Mesenchymal stem cell (in vitro differentiated cells and primary cell): ENCODE results near the gene PTPRS.
A peak's percentile ranks its signal among the peaks of the same experiment; 100 is the strongest.

Experiments used
- DNase-seq: peaks from one replicate; pipeline ENCODE4 v3.0.0-alpha.2; 2013
- H2AFZ ChIP-seq: one replicate; pipeline ENCODE4 v1.6.1; 2013; ENCODE audit warnings: low read depth, mild to moderate bottlenecking, control low read depth, inconsistent platforms, low read length, moderate library complexity
- H2AK5ac ChIP-seq: 2 replicates; pipeline ENCODE4 v1.6.1; 2013; ENCODE audit warnings: low read length, moderate library complexity, mild to moderate bottlenecking, inconsistent platforms; ENCODE audit not compliant: severe bottlenecking
- H2BK120ac ChIP-seq: one replicate; pipeline ENCODE4 v1.6.1; 2013; ENCODE audit warnings: low read depth, mild to moderate bottlenecking, inconsistent platforms, low read length, moderate library complexity
- H2BK12ac ChIP-seq, 2 experiments: one replicate each; pipeline ENCODE4 v1.6.1; 2013; ENCODE audit warnings: inconsistent platforms in 2 of 2, low read length in 2 of 2, mild to moderate bottlenecking in 2 of 2, moderate library complexity in 2 of 2, control low read depth in 1 of 2
- H2BK15ac ChIP-seq: one replicate; pipeline ENCODE4 v1.6.1; 2013; ENCODE audit warnings: mild to moderate bottlenecking, low read depth, inconsistent platforms; ENCODE audit not compliant: poor library complexity, severe bottlenecking
- H2BK5ac ChIP-seq: 2 replicates; pipeline ENCODE4 v1.6.1; 2013; ENCODE audit warnings: low read depth, mild to moderate bottlenecking, low read length, control low read depth, inconsistent platforms; ENCODE audit not compliant: poor library complexity, severe bottlenecking
- H3K14ac ChIP-seq, 2 experiments: one replicate each; pipeline ENCODE4 v1.6.1; 2013; ENCODE audit warnings: inconsistent platforms in 2 of 2, low read length in 2 of 2, control low read depth in 1 of 2, mild to moderate bottlenecking in 1 of 2, moderate library complexity in 1 of 2
- H3K18ac ChIP-seq, 2 experiments: one replicate each; pipeline ENCODE4 v1.6.1; 2013; ENCODE audit warnings: inconsistent platforms in 2 of 2, low read length in 2 of 2, control low read depth in 1 of 2, low read depth in 1 of 2, mild to moderate bottlenecking in 1 of 2
- H3K23ac ChIP-seq, 2 experiments: one replicate each; pipeline ENCODE4 v1.6.1; 2013; ENCODE audit warnings: inconsistent platforms in 2 of 2, low read length in 2 of 2, mild to moderate bottlenecking in 2 of 2, moderate library complexity in 2 of 2, control low read depth in 1 of 2
- H3K27ac ChIP-seq: 2 replicates; pipeline ENCODE4 v1.5.1; 2013; ENCODE audit warnings: mild to moderate bottlenecking, moderate library complexity, low read length, control low read depth, inconsistent platforms; ENCODE audit not compliant: poor library complexity, severe bottlenecking
- H3K27me3 ChIP-seq, 2 experiments: 2 replicates each; pipeline versions ENCODE4 v1.6.1 to v1.7.0; 2013; ENCODE audit warnings: low read length in 2 of 2, mild to moderate bottlenecking in 2 of 2, moderate library complexity in 2 of 2, control low read depth in 1 of 2, inconsistent platforms in 1 of 2; ENCODE audit not compliant: control insufficient read depth in 1 of 2, insufficient read depth in 1 of 2
- H3K36me3 ChIP-seq, 2 experiments: 2 replicates each; pipeline versions ENCODE4 v1.6.1 to v1.7.0; 2013; ENCODE audit warnings: low read length in 2 of 2, control low read depth in 1 of 2, inconsistent platforms in 1 of 2, low read depth in 1 of 2, mild to moderate bottlenecking in 1 of 2; ENCODE audit not compliant: insufficient read depth in 2 of 2, control insufficient read depth in 1 of 2
- H3K4ac ChIP-seq, 2 experiments: one replicate each; pipeline ENCODE4 v1.6.1; 2013; ENCODE audit warnings: inconsistent platforms in 2 of 2, low read length in 2 of 2, mild to moderate bottlenecking in 2 of 2, moderate library complexity in 2 of 2, control low read depth in 1 of 2, low read depth in 1 of 2
- H3K4me1 ChIP-seq: 2 replicates; pipeline ENCODE4 v1.6.1; 2013; ENCODE audit warnings: low read depth, low read length, control low read depth; ENCODE audit not compliant: control insufficient read depth, insufficient read depth
- H3K4me2 ChIP-seq: 2 replicates; pipeline ENCODE4 v1.6.1; 2013; ENCODE audit warnings: low read length, mild to moderate bottlenecking, inconsistent platforms; ENCODE audit not compliant: poor library complexity, severe bottlenecking
- H3K4me3 ChIP-seq, 2 experiments: 2 replicates each; pipeline versions ENCODE4 v1.5.1 to v1.7.0; 2013; ENCODE audit warnings: low read length in 2 of 2, mild to moderate bottlenecking in 2 of 2, control low read depth in 1 of 2, low read depth in 1 of 2; ENCODE audit not compliant: insufficient read depth in 1 of 2
- H3K79me1 ChIP-seq: replicated peaks from 2 replicates; pipeline ENCODE4 v1.6.1; 2013; ENCODE audit warnings: mild to moderate bottlenecking, control low read depth, low read length, inconsistent platforms; ENCODE audit not compliant: poor library complexity, severe bottlenecking
- H3K9ac ChIP-seq: 2 replicates; pipeline ENCODE4 v1.7.0; 2013; ENCODE audit warnings: mild to moderate bottlenecking, low read length, moderate library complexity
- H3K9me3 ChIP-seq: 2 replicates; pipeline ENCODE4 v1.7.0; 2013; ENCODE audit warnings: mild to moderate bottlenecking, low read length; ENCODE audit not compliant: control insufficient read depth
- H4K8ac ChIP-seq: one replicate; pipeline ENCODE4 v1.6.1; 2013; ENCODE audit warnings: inconsistent platforms, mild to moderate bottlenecking, low read length, moderate library complexity
- H4K91ac ChIP-seq: one replicate; pipeline ENCODE4 v1.6.1; 2013; ENCODE audit warnings: mild to moderate bottlenecking, low read length, inconsistent platforms
- WGBS: methylation state at CpG from one replicate; pipeline ENCODE4 v1.1.7; 2013; ENCODE audit warnings: mixed read lengths; 5-methylcytosine and 5-hydroxymethylcytosine counted together

The PTPRS gene

GRCh38 chr19:5369962-5370367, 29.4 kb upstream of the PTPRS start:
- H2BK5ac ChIP-seq: no peak overlapping the region
- H4K91ac ChIP-seq: no peak overlapping the region
- H3K4me1 ChIP-seq: no peaks in the 10 kb centered on the region
- no peak overlapping the region for H2BK12ac ChIP-seq
- no peak overlapping the region for H2BK120ac ChIP-seq
- H3K27ac ChIP-seq: no peak overlapping the region
- H3K14ac ChIP-seq: no peak overlapping the region
- no peak overlapping the region for H3K23ac ChIP-seq
- no peak overlapping the region for H3K4me2 ChIP-seq
- H3K9me3 ChIP-seq: peaks cover 3% of the 10 kb centered on the region
- peaks cover 13 to 36% of the 10 kb centered on the region in 2 experiments for H3K27me3 ChIP-seq
- no peak overlapping the region for H3K4ac ChIP-seq
- no peak overlapping the region for H3K18ac ChIP-seq
- H2BK15ac ChIP-seq: no peak overlapping the region
- H2AK5ac ChIP-seq: no peak overlapping the region
- no peak overlapping the region for H3K9ac ChIP-seq
- no peaks in the 10 kb centered on the region for H3K79me1 ChIP-seq
- WGBS: 33% methylated on average over 8 of the region's 8 CpGs
- H3K4me3 ChIP-seq: no peak overlapping the region
- H4K8ac ChIP-seq: no peak overlapping the region
- H2AFZ ChIP-seq: no peak overlapping the region
- DNase-seq: peak; percentile 14
- H3K36me3 ChIP-seq: no peaks in the 10 kb centered on the region

GRCh38 chr19:5369304-5369703, 28.7 kb upstream of the PTPRS start:
- Histone ChIP-seq H3K18ac (no peak overlapping the region), H2AFZ (no peak overlapping the region), H2BK15ac (no peak overlapping the region), H3K23ac (no peak overlapping the region), H3K4me2 (no peak overlapping the region), H3K27ac (no peak overlapping the region), H3K27me3 (peaks cover 19 to 36% of the 10 kb centered on the region in 2 experiments), H3K4me3 (no peak overlapping the region), H3K79me1 (no peaks in the 10 kb centered on the region), H3K9ac (no peak overlapping the region), H2BK12ac (no peak overlapping the region), H2BK5ac (no peak overlapping the region), H3K4me1 (no peaks in the 10 kb centered on the region), H4K91ac (no peak overlapping the region), H3K9me3 (peaks cover 3% of the 10 kb centered on the region), H3K36me3 (no peaks in the 10 kb centered on the region), H3K4ac (no peak overlapping the region), H2BK120ac (no peak overlapping the region), H2AK5ac (no peak overlapping the region), H3K14ac (no peak overlapping the region), H4K8ac (no peak overlapping the region)
- WGBS: 83% methylated on average over 5 of the region's 5 CpGs
- no peak for DNase-seq

DNA sequence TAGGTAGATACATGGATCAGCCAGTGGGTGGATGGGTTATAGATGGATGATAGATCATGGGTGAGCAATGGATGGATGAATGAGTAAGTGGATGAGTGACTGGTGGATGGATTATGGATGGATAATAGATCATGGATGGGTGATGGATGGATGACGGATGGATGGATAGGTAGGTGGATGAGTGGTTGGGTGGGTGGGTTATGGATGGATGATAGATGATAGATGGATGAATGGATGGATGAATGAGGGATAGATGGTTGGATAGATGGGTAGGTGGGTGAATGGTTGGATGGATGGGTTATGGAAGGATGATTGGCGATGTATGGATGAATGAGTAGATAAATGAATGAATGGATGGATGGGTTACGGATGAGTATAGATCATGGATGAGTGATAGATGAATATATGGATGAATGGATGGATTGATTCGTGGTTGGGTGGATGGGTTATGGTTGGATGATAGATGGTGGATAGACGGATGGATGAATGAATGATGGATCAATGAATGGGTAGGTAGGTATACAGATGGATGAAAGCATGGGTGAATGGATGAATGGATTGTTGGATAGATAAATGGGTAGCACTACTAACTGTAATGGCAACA, 27.0 kb upstream of the PTPRS start:
- H3K14ac ChIP-seq: no peak overlapping the region
- H3K27me3 ChIP-seq: peaks cover 20 to 39% of the 10 kb centered on the region in 2 experiments
- H4K8ac ChIP-seq: no peak overlapping the region
- no peak overlapping the region for H2AFZ ChIP-seq
- no peak overlapping the region for H3K18ac ChIP-seq
- DNase-seq: no peak
- H3K23ac ChIP-seq: no peak overlapping the region
- no peaks in the 10 kb centered on the region for H3K36me3 ChIP-seq
- no peak overlapping the region for H2BK15ac ChIP-seq
- H3K9ac ChIP-seq: no peak overlapping the region
- H3K27ac ChIP-seq: no peak overlapping the region
- H3K4ac ChIP-seq: no peak overlapping the region
- H3K79me1 ChIP-seq: no peaks in the 10 kb centered on the region
- no peak overlapping the region for H2BK12ac ChIP-seq
- H3K4me3 ChIP-seq: no peak overlapping the region
- 75% methylated on average over 5 of the region's 5 CpGs for WGBS
- no peaks in the 10 kb centered on the region for H3K4me1 ChIP-seq
- H4K91ac ChIP-seq: no peak overlapping the region
- H3K9me3 ChIP-seq: peaks cover 3% of the 10 kb centered on the region
- H2BK120ac ChIP-seq: no peak overlapping the region
- no peak overlapping the region for H2BK5ac ChIP-seq
- no peak overlapping the region for H2AK5ac ChIP-seq
- H3K4me2 ChIP-seq: no peak overlapping the region

- 87% methylated on average over 3 of the region's 6 CpGs for WGBS
- Histone ChIP-seq H2BK12ac (no peak overlapping the region), H2BK15ac (no peak overlapping the region)
Measured at GRCh38 chr19:5365905-5366304, 25.3 kb upstream of the PTPRS start.

More at GRCh38 chr19:5365905-5366304, 25.3 kb upstream of the PTPRS start:
- Histone ChIP-seq H3K4me1 (no peaks in the 10 kb centered on the region), H4K8ac (no peak overlapping the region), H3K79me1 (no peaks in the 10 kb centered on the region), H3K27me3 (peaks cover 20 to 32% of the 10 kb centered on the region in 2 experiments), H2BK120ac (no peak overlapping the region), H3K14ac (no peak overlapping the region), H3K27ac (no peak overlapping the region), H2BK5ac (no peak overlapping the region), H2AFZ (no peak overlapping the region), H3K36me3 (no peaks in the 10 kb centered on the region), H3K9me3 (peaks cover 3% of the 10 kb centered on the region), H3K9ac (no peak overlapping the region), H3K4ac (no peak overlapping the region), H3K4me3 (no peak overlapping the region), H3K4me2 (no peak overlapping the region), H3K18ac (no peak overlapping the region), H3K23ac (no peak overlapping the region), H4K91ac (no peak overlapping the region), H2AK5ac (no peak overlapping the region)
- DNase-seq: no peak
